NT2/D1 (cell line): ENCODE results near the gene ST6GALNAC3.

Experiments
- SUZ12 ChIP-seq: IDR thresholded peaks from 2 replicates; pipeline ENCODE4 v1.6.1; 2011; ENCODE audit not compliant: insufficient read length, insufficient read depth; ENCODE audit errors: extremely low read depth
- YY1 ChIP-seq: IDR thresholded peaks from 2 replicates; pipeline ENCODE4 v1.6.1; 2011; ENCODE audit not compliant: insufficient read length, insufficient read depth

- TF ChIP-seq SUZ12 (no peak), YY1 (no peak)
Measured at GRCh38 chr1:76289692-76290091, 215.1 kb downstream of the ST6GALNAC3 start.
